ENCODE measurements around the gene PAPPA2.

- TF ChIP-seq, protein P1, sequence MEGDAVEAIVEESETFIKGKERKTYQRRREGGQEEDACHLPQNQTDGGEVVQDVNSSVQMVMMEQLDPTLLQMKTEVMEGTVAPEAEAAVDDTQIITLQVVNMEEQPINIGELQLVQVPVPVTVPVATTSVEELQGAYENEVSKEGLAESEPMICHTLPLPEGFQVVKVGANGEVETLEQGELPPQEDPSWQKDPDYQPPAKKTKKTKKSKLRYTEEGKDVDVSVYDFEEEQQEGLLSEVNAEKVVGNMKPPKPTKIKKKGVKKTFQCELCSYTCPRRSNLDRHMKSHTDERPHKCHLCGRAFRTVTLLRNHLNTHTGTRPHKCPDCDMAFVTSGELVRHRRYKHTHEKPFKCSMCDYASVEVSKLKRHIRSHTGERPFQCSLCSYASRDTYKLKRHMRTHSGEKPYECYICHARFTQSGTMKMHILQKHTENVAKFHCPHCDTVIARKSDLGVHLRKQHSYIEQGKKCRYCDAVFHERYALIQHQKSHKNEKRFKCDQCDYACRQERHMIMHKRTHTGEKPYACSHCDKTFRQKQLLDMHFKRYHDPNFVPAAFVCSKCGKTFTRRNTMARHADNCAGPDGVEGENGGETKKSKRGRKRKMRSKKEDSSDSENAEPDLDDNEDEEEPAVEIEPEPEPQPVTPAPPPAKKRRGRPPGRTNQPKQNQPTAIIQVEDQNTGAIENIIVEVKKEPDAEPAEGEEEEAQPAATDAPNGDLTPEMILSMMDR (conservative IDR thresholded peaks at IDR 0.05 in 1 of 2, IDR thresholded peaks at IDR 0.05 in 1 of 2; ENCODE audit: low read depth in 1 of 2, low read length in 2 of 2), result no peak
- TF ChIP-seq EZH2 (IDR thresholded peaks at IDR 0.05; ENCODE audit: low read length, missing control alignments), result no peak
Observed at GRCh38 chr1:176877557-176877956, 414.6 kb downstream of the PAPPA2 start.

Data from fibroblast of lung (primary cell).